Hepatocyte (in vitro differentiated cells): ENCODE results near the gene GRK5.

Experiments
- EZH2 ChIP-seq: fragments of 200-600 bp; sonication (generic); IDR thresholded peaks from 2 replicates; pipeline ENCODE4 v1.6.1; 2016; ENCODE audit warnings: antibody characterized with exemption, mild to moderate bottlenecking, borderline replicate concordance
- EZH2phosphoT487 ChIP-seq: fragments of 200-600 bp; sonication (generic); IDR thresholded peaks from one replicate; pipeline ENCODE4 v1.6.1; 2018; ENCODE audit warnings: antibody characterized with exemption, mild to moderate bottlenecking, low read depth, moderate library complexity; ENCODE audit not compliant: unreplicated experiment, severe bottlenecking
- TF ChIP-seq, protein P1 (sequence below): fragments of 200-600 bp; sonication (generic); IDR thresholded peaks from 2 replicates; pipeline ENCODE4 v1.5.1; 2016; ENCODE audit warnings: antibody characterized with exemption, mild to moderate bottlenecking; ENCODE audit not compliant: poor library complexity

DNA sequence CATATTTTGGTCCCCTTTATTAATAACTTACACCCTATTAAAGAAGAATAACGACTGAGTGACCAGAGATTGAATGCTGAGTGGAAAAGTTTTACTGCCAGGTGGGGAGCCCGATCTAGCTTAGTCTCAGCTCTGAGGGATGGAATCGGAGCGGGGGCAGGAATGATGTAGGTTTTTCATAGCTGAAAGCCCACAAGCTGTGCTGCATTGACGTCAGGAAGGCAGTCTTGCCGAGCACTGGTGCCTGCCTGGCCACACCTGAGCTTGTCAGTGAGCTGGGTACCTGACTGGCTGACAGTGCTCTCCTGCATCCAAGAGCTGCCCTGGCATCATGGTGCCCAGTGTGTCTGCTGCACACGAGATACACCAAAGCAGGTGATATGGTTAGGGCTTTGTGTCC lies 34.8 kb downstream of the GRK5 start:
- TF ChIP-seq, protein P1, sequence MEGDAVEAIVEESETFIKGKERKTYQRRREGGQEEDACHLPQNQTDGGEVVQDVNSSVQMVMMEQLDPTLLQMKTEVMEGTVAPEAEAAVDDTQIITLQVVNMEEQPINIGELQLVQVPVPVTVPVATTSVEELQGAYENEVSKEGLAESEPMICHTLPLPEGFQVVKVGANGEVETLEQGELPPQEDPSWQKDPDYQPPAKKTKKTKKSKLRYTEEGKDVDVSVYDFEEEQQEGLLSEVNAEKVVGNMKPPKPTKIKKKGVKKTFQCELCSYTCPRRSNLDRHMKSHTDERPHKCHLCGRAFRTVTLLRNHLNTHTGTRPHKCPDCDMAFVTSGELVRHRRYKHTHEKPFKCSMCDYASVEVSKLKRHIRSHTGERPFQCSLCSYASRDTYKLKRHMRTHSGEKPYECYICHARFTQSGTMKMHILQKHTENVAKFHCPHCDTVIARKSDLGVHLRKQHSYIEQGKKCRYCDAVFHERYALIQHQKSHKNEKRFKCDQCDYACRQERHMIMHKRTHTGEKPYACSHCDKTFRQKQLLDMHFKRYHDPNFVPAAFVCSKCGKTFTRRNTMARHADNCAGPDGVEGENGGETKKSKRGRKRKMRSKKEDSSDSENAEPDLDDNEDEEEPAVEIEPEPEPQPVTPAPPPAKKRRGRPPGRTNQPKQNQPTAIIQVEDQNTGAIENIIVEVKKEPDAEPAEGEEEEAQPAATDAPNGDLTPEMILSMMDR: no peak
- TF ChIP-seq EZH2phosphoT487: no peak
- no peak for TF ChIP-seq EZH2
